Measurements from ENCODE around the gene ZNF391.
"Not testable (repeated sequence)": the region's sequence is repeated elsewhere in the genome, so short reads cannot be mapped to it uniquely, and the experiment has no call there.

The ZNF391 gene
- 0.44 to 3.4 (median 2.3) reads per million in 4 experiments for total RNA-seq

DNA sequence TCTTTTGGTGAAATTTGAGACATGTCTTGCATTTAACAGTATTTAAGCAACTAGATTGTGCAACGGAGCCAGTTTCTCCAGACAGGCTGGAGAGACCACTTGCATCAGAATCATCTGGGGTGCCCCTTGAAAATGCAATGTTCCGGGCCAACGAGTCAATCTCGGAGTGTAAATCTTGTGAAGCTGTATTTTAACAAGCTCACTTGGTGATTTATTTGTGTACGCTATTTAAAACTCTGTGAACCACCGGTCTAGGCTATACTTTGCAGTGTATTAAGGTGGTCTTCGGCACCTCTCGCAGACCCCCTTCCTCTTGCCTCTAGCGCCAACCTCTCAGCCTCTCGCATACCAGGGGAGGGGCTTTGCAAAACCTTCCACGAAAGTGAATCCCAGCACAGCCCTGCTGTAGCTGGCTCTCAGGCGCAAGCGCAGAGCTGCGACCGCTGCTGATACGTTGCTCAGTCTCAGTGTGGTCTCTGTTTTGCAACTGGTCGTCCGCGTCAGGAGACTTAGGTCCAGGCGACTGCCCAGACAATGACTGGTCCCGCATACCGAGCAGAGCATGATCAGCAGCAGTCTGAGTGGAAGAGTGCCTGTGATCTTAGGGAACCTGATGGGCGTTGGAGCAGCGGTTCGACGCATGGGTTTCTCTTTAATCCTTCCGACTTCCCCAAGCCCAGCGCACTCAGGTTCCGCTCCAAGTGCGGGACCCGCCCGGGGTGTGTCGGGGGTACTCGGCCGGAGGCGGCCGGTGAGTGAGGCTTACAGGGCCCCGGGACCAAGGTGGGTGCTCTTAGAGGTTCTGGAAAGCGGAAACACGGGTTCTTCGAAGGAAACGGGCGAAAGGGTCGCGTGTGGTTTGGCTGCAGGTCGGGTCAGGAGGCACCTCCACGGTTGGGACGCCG, at the start of gene ZNF391:
TSS of gene ZNF391 (plus strand) at position 467 of the 905 bp plus-strand sequence. CDS start 11,612 bp downstream, outside the sequence.
- peak; percentile 26 for DNase-seq

DNA sequence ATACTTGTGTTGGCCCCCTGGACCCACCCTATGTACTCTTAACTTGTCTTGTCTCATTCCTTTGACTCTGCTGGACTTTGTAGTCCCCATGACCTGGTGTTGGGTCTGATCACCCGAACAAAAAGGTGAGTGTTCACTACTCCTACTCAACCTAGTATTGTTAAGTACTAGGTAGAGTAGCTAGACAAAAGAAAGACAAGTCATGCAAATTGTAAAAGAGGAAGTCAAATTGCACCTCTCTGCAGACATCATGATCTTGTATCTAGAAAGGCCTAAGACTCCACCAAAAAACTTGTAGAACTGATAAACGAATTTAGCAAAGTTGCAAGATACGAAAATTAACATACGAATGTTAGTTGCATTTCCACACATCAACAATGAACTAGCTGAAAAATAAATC, 35.7 kb upstream of the ZNF391 start:
- DNase-seq: no peak

DNA sequence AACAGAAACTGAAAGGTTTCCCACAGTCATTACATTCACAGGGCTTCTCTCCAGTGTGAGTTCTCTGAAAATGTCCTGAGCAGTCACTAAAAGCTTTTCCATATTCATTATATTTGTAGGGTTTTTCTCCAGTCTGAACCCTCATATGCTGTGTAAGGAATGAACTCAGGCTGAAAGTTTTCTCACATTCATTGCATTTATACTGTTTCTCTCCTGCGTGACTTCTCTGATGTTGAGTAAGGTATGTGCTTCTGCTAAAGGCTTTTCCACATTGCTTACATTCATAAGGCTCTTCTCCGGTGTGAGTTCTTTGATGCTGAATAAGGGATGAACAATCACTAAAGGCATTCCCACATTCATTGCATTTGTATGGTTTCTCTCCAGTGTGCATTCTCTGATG, 29.8 kb upstream of the ZNF391 start:
- no peak for DNase-seq

DNA sequence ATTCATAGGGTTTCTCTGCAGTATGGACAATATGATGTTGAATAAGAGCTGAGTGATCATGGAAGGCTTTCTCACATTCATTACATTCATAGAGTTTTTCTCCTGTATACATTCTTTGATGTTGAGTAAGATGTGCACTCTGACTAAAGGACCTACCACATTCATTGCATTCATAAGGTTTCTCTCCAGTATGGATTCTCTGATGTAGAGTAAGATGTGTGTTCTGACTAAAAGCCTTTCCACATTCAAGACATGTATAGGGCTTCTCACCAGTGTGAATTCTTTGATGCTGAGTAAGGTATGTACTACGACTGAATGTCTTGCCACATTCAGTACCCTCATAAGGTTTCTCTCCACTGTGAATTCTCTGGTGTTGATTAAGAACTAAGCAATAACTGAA, 29.3 kb upstream of the ZNF391 start:
- DNase-seq: no peak

DNA sequence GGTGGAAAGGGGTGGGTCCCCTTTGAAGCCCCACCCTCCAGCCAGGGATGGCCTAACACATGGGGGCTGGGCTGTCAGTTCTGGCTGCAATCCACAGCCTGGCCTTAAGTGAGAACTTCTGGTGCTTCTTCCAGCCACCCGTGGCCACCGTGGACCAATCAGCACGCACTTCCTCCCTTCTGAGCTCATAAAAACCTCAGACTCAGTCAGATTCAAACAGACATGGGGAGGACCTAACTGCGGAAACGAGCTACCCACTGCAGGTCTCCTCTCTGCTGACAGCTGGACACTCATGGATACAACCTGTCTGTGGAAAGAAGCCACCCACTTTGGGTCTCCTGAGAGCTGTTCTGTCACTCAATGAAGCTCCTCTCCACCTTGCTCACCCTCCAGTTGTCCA, 20.4 kb upstream of the ZNF391 start:
- DNase-seq: no peak

GRCh38 chr6:27370391-27370790, 18.2 kb upstream of the ZNF391 start:
- DNase-seq: no peak

- peak; percentile 57 for DNase-seq
These were observed 13.5 kb upstream of the ZNF391 start for GRCh38 chr6:27374824-27375612.

DNA sequence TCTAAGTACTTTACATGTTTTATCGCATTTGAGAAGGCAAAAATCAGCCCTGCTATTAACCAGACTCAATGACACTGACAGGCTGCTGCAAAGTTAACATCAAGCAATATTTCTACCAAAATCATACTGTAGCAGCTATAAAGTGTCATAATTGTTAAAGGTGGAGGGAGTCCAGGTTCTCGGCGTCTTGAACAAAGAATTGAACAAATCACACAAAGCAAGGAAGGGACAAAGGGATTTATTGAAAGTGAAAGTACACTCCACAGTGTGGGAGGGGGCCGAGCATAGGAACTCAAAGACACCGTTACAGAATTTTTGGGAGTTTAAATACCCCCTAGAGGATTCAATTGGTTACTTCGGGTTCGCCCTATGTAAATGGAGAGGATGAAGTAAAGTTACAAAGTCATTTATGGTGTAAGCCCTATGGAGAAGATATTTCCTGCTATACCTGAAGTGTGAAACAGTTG, 12.9 kb upstream of the ZNF391 start:
- no peak for DNase-seq

- DNase-seq: not testable (repeated sequence)
These were observed 10.2 kb upstream of the ZNF391 start for GRCh38 chr6:27378406-27378805.

GRCh38 chr6:27381001-27381400, 7.6 kb upstream of the ZNF391 start:
- not testable (repeated sequence) for DNase-seq

DNA sequence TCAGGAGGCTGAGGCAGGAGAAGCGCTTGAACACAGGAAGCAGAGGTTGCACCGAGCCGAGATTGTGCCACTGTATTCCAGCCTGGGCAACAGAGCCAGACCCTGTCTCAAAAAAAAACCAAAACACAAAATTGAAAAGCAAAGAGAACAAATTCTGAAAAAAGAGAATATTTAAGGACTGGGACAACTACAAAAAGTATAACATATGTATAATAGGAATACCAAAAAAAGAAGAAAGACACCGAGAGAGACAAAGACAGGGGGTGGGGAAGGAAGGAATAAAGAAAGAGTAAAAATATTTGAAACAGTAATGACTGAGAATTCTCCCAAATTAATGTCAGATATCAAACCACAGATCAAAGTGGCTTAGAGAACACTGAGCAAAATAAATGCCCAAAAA, 5.5 kb upstream of the ZNF391 start:
- no peak for DNase-seq

DNA sequence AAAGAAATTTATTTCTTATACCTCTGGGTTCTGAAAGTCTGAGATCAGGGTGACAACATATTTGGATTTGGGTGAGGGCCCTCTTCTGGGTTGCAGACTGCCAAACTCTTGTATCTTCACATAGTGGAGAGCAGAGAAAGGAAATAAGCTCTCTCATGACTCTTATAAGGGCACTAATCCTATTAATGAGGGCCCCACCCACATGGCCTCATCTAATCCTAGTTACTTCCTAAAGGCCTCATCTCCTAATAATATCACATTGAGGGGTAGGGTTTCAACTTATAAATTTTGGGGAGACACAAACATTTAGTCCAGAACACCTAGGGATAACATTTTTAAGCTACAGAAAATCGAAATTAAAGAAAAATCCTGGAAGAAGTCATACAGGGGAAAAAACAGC, 5.1 kb upstream of the ZNF391 start:
- DNase-seq: no peak

- no peak for DNase-seq
These were observed 4.1 kb downstream of the ZNF391 start for GRCh38 chr6:27392623-27393022.

- no peak for DNase-seq
These were observed 5.5 kb downstream of the ZNF391 start for GRCh38 chr6:27394073-27394472.

GRCh38 chr6:27400877-27401642, 12.5 kb downstream of the ZNF391 start:
- no peak for DNase-seq

DNA sequence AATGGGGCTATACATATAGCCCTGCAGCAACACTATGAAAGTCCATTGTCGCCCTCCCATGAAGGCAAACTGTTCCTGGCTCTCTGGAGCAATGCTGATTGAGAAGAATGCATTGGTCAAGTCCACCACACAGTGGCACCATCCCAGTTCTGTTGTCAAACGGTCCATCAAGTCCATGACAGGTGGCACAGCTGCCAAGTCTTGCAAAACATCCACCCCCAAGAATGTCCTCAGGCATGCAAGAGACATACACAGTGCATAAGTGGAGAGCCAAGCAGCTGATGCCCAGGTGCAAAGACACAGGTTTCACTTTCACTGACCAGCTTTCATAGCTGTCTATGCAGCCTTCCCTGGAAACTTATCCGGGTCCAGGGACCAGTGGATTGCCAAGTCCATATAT, 17.5 kb downstream of the ZNF391 start:
- DNase-seq: no peak

GRCh38 chr6:27407153-27407814, 18.7 kb downstream of the ZNF391 start:
- no peak for DNase-seq

DNA sequence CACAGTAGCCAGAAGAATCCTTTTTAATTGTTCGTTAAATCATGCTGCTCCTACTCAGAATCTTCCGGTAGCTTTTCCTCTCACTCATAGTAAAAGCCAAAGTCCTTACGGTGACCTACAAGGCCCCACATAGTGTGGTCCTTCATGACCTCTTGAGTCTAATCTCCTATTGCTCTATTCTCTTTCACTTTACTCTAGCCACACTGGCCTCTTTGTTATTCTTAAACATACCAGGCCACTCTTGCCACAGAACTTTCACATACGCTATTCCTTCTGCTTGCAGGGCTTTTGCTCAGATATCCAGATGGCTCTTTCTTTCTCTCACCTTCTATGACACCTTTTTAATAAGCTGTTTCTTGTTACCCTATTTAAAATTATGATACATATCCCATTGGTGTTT, 25.7 kb downstream of the ZNF391 start:
- no peak for DNase-seq

GRCh38 chr6:27414996-27415395, 26.4 kb downstream of the ZNF391 start:
- DNase-seq: no peak

GRCh38 chr6:27415898-27416297, 27.3 kb downstream of the ZNF391 start:
- DNase-seq: no peak

DNA sequence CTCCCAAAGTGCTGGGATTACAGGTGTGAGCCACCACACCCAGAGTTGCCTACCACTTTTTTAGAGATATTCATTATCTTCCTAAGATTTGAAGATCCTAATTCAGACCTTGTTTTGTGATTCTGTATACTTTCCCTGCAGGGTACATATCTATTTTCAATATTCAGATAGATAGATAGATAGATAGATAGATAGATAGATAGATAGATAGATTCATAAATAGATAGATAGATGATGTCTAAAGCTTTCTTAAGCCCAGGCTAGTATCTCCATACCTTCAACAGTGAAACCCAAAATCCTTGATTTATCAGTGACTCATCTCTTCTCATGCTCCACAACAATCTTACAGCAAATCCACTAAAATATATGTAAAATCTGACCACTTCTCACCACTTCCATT, 30.8 kb downstream of the ZNF391 start:
- DNase-seq: no peak

GRCh38 chr6:27422651-27423332, 34.2 kb downstream of the ZNF391 start:
- no peak for DNase-seq

All from effector CD8-positive, alpha-beta T cell (primary cell).